SU-DHL-6 (cell line): ENCODE results near the gene SPCS1.

ENCODE experiments used
- H2AFZ ChIP-seq: fragments of 200-600 bp; sonication (generic); 2 replicates; pipeline ENCODE4 v1.6.1; 2014; ENCODE audit warnings: low read depth, mild to moderate bottlenecking, moderate library complexity, mixed read lengths, antibody characterized with exemption, low read length; ENCODE audit not compliant: severe bottlenecking
- H3F3A ChIP-seq: fragments of 200-600 bp; shearing (Covaris generic); 2 replicates; pipeline ENCODE4 v1.6.0; 2016; ENCODE audit warnings: antibody characterized with exemption, mild to moderate bottlenecking; ENCODE audit not compliant: insufficient read depth
- H3K27ac ChIP-seq: fragments of 200-600 bp; sonication (generic); 2 replicates; pipeline ENCODE4 v1.5.1; 2016; ENCODE audit warnings: low read depth, mild to moderate bottlenecking, low read length, moderate library complexity, mixed read lengths
- H3K27me3 ChIP-seq: fragments of 200-600 bp; sonication (generic), shearing (Covaris generic); 2 replicates; pipeline ENCODE4 v1.6.0; 2014; ENCODE audit warnings: mild to moderate bottlenecking, low read length
- H3K36me3 ChIP-seq: fragments of 200-600 bp; sonication (generic); 2 replicates; pipeline ENCODE4 v1.6.1; 2014; ENCODE audit warnings: mild to moderate bottlenecking, low read length, mixed read lengths
- H3K4me2 ChIP-seq: fragments of 300-600, 200-600 bp; shearing (Covaris generic), sonication (generic); 2 replicates; pipeline ENCODE4 v1.6.0; 2014; ENCODE audit warnings: low read length, low read depth, mild to moderate bottlenecking; ENCODE audit not compliant: poor library complexity, severe bottlenecking
- H3K4me3 ChIP-seq: fragments of 200-600 bp; sonication (generic); 2 replicates; pipeline ENCODE4 v1.5.1; 2014; ENCODE audit warnings: antibody characterized with exemption, low read length, mild to moderate bottlenecking, mixed read lengths; ENCODE audit not compliant: insufficient read depth, poor library complexity, severe bottlenecking
- H3K79me2 ChIP-seq: fragments of 200-600 bp; sonication (generic); 2 replicates; pipeline ENCODE4 v1.6.1; 2014; ENCODE audit warnings: mild to moderate bottlenecking, low read length, moderate library complexity; ENCODE audit not compliant: insufficient read depth
- H3K9ac ChIP-seq: fragments of 200-600 bp; sonication (generic); 2 replicates; pipeline ENCODE4 v1.7.0; 2014; ENCODE audit warnings: mild to moderate bottlenecking, low read length
- H3K9me2 ChIP-seq: fragments of 200-600 bp; sonication (generic); replicated peaks from 2 replicates; pipeline ENCODE4 v1.6.1; 2014; ENCODE audit warnings: low read length; ENCODE audit not compliant: insufficient read depth
- H3K9me3 ChIP-seq: fragments of 200-600 bp; sonication (generic); 2 replicates; pipeline ENCODE4 v1.6.1; 2014; ENCODE audit warnings: low read length, mixed read lengths; ENCODE audit not compliant: insufficient read depth
- H4K20me1 ChIP-seq: fragments of 200-600 bp; sonication (generic); 2 replicates; pipeline ENCODE4 v1.6.1; 2014; ENCODE audit warnings: low read depth, mild to moderate bottlenecking, antibody characterized with exemption, low read length, moderate library complexity, mixed read lengths
- EZH2phosphoT487 ChIP-seq: fragments of 200-600 bp; sonication (generic), shearing (Covaris generic); conservative IDR thresholded peaks from 2 replicates; pipeline ENCODE4 v1.6.1; 2018; ENCODE audit warnings: mild to moderate bottlenecking, antibody characterized with exemption, low read length, moderate library complexity, mixed read lengths
- TF ChIP-seq, protein P1 (sequence below): fragments of 200-600 bp; sonication (generic); IDR thresholded peaks from one replicate; pipeline ENCODE4 v1.5.1; 2017; ENCODE audit warnings: antibody characterized with exemption, mild to moderate bottlenecking, low read length, moderate library complexity; ENCODE audit not compliant: insufficient read depth, poor library complexity, severe bottlenecking

Gene SPCS1

DNA sequence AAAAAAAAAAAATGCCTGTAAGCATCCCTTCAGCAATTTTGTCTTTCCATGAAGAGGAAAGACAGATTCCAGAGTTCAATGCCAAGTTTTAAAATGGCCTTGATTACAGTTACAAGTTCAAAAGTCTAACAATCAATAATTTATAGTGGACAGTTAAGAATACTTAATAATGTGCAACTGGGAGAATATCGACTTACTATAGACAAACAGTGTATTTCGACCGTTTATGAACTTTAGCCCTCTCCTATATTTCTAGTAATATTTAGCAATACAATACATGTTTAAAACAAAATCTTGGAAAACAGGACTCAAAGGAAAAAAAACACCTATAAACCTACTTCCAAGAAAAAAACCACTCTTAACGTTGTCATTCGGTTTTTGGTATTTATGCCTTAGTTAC is 21.7 kb upstream of the SPCS1 start:
- Histone ChIP-seq H3K27ac (no peak overlapping the region; the same call in 1 of the 2 replicates), H3K27me3 (no peaks in the 10 kb centered on the region), H3K9ac (peak overlapping the region; percentile 80), H3K4me2 (peak overlapping the region; percentile 94), H3K36me3 (peaks cover 36% of the 10 kb centered on the region), H3K4me3 (peak overlapping the region; percentile 99), H3K9me2 (no peaks in the 10 kb centered on the region), H3F3A (peaks cover 5% of the 10 kb centered on the region; the same call in 1 of the 2 replicates), H4K20me1 (no peaks in the 10 kb centered on the region), H3K79me2 (peaks cover 87% of the 10 kb centered on the region), H2AFZ (no peak overlapping the region), H3K9me3 (no peaks in the 10 kb centered on the region)
- no peak for TF ChIP-seq EZH2phosphoT487
- TF ChIP-seq, protein P1, sequence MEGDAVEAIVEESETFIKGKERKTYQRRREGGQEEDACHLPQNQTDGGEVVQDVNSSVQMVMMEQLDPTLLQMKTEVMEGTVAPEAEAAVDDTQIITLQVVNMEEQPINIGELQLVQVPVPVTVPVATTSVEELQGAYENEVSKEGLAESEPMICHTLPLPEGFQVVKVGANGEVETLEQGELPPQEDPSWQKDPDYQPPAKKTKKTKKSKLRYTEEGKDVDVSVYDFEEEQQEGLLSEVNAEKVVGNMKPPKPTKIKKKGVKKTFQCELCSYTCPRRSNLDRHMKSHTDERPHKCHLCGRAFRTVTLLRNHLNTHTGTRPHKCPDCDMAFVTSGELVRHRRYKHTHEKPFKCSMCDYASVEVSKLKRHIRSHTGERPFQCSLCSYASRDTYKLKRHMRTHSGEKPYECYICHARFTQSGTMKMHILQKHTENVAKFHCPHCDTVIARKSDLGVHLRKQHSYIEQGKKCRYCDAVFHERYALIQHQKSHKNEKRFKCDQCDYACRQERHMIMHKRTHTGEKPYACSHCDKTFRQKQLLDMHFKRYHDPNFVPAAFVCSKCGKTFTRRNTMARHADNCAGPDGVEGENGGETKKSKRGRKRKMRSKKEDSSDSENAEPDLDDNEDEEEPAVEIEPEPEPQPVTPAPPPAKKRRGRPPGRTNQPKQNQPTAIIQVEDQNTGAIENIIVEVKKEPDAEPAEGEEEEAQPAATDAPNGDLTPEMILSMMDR, result no peak

DNA sequence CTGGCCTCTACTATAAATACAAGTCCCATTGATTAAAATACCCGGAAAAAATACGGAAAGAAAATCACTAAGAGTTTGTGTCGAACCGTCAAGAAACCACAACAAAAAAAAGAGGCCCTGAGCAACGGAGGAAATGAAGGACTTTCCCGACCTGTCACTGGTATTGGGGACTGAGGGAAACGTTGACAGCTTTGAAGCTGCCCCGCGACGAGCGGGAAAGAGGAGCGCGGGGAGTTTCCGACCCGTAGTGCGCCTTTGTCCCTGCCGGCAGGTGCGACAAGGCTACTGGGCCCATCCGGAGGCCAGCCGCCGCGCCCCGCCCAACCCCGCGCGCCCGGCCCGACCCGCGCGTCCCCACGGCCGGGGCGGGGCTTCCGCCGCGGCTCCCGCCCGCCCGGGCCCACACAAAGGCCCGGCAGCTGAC is 20.6 kb upstream of the SPCS1 start:
- peak overlapping the region; percentile 83 for H3K27ac ChIP-seq
- H3K9me2 ChIP-seq, result no peaks in the 10 kb centered on the region
- TF ChIP-seq, protein P1, result no peak
- no peak for TF ChIP-seq EZH2phosphoT487
- H3F3A ChIP-seq, result peaks cover 5% of the 10 kb centered on the region; the same call in 1 of the 2 replicates
- no peaks in the 10 kb centered on the region for H3K27me3 ChIP-seq
- no peaks in the 10 kb centered on the region for H4K20me1 ChIP-seq
- H3K4me3 ChIP-seq, result peak overlapping the region; percentile 99
- H3K9me3 ChIP-seq, result no peaks in the 10 kb centered on the region
- peaks cover 82% of the 10 kb centered on the region for H3K79me2 ChIP-seq
- H2AFZ ChIP-seq, result peak overlapping the region; percentile 72
- peak overlapping the region; percentile 80 for H3K9ac ChIP-seq
- H3K4me2 ChIP-seq, result peak overlapping the region; percentile 94
- peaks cover 37% of the 10 kb centered on the region for H3K36me3 ChIP-seq

DNA sequence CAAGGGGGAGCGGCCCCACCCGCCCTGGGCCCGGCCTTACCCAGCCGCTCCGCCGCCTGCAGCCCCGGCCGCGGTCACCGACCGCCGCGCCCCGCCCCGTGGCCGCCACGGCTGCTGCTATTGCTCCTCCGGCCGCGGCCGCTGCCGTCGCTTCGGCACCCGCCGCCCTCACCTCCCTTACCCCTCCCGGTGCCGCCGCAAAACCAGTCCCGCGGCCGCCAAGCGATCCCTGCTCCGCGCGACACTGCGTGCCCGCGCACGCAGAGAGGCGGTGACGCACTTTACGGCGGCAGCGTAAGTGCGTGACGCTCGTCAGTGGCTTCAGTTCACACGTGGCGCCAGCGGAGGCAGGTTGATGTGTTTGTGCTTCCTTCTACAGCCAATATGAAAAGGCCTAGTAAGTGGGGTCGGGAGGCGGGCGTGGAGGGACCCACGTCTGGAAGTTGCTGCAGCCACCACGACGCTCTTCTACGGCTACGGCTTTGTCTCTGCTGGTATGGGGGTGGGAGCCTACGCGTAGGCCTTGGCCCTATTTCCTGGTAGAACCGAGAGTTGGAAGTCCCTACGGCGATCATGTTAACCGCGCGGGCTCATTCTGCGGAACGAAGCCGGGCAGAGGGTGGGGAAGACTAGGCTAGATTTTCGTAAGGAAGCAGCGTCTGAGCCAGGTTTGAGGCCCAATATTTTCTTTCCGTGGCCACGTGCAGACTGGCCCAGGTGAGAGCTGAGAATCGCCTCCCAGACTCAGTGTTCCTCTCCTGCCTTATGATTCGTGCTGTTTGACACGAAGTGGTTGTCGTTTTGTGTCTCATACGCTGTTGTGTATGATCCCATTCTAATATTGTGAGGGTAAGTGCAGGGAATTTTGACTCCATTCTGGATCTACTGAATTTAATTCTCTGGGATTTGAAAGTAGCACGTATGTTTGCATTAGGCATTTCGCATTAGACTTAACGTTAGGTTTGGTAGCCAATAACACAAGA is 19.9 kb upstream of the SPCS1 start, which contains the start of the genes GNL3 and PBRM1:
Gene GNL3, plus strand, starts transcription at position 324 of the 983 bp plus-strand sequence. Its CDS starts 61 bp downstream, at position 385.
Gene PBRM1, minus strand, starts transcription at position 205 of the 983 bp plus-strand sequence.
- Histone ChIP-seq H3K36me3 (peaks cover 41% of the 10 kb centered on the region), H4K20me1 (no peaks in the 10 kb centered on the region), H3K9me3 (no peaks in the 10 kb centered on the region), H3K27ac (peak within 1 kb of the TSS; percentile 83), H3K9ac (peak within 1 kb of the TSS; percentile 80), H3F3A (peaks cover 12% of the 10 kb centered on the region), H3K27me3 (no peaks in the 10 kb centered on the region), H2AFZ (peak within 1 kb of the TSS; percentile 72), H3K4me2 (peak within 1 kb of the TSS; percentile 94), H3K9me2 (no peaks in the 10 kb centered on the region), H3K4me3 (peak within 1 kb of the TSS; percentile 99), H3K79me2 (peaks cover 75% of the 10 kb centered on the region)
- TF ChIP-seq EZH2phosphoT487, result no peak

DNA sequence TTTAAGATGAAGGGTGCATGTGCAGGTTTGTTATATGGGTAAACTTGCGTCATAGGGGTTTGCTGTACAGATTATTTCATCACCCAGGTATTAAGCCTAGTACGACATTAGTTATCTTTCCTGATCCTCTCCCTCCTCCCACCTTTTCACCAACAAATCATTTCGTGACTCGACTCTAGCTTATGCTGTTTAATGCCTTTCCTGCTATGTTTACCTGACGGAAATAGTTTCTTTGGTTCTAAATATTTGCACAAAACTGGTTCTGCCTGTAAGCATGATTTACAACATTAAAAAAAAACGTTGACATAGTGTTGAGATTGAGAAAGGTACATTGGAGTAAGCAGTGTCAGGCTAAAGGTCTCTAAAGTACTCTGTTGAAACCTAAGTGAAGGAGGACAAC is 17.6 kb upstream of the SPCS1 start:
- no peak overlapping the region for H3K4me3 ChIP-seq
- peaks cover 27% of the 10 kb centered on the region for H3F3A ChIP-seq
- no peak overlapping the region for H2AFZ ChIP-seq
- no peaks in the 10 kb centered on the region for H3K27me3 ChIP-seq
- H3K36me3 ChIP-seq, result peaks cover 50% of the 10 kb centered on the region
- TF ChIP-seq, protein P1, result no peak
- TF ChIP-seq EZH2phosphoT487, result no peak
- H3K4me2 ChIP-seq, result peak overlapping the region; percentile 70
- H3K9me3 ChIP-seq, result no peaks in the 10 kb centered on the region
- H4K20me1 ChIP-seq, result peaks cover 3% of the 10 kb centered on the region; the same call in 1 of the 2 replicates
- H3K9me2 ChIP-seq, result no peaks in the 10 kb centered on the region
- H3K79me2 ChIP-seq, result peaks cover 53% of the 10 kb centered on the region
- H3K9ac ChIP-seq, result no peak overlapping the region
- no peak overlapping the region for H3K27ac ChIP-seq
